HG02678 (cell line): ENCODE measurements around the gene FBN2.

Experiments used
- ATAC-seq: cut with Tn5 transposase; IDR thresholded peaks from one replicate; pipeline ENCODE4 v1.9.1; 2021; ENCODE audit warnings: mild to moderate bottlenecking, moderate library complexity; ENCODE audit not compliant: unreplicated experiment

Gene FBN2

GRCh38 chr5:128376577-128376976, 161.5 kb downstream of the FBN2 start:
- ATAC-seq: no peak

DNA sequence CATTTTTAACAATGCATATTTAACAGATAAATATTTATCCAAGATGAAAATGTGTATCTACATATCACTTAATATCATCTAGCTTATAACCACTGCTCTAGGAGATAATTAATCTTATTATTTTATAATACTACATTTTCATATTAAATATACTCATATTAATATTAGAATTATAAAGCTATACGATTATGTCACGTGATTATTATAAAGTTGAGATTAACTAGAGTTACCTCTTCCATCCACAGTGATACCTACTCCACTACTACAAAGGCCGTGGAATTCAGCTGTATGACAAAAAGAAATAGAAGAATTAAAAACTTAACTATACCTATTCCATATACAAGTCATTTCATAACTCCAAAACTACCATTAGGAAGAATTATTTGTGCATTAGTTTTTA, 171.9 kb downstream of the FBN2 start:
- no peak for ATAC-seq

GRCh38 chr5:128362370-128362769, 175.7 kb downstream of the FBN2 start:
- ATAC-seq: no peak

DNA sequence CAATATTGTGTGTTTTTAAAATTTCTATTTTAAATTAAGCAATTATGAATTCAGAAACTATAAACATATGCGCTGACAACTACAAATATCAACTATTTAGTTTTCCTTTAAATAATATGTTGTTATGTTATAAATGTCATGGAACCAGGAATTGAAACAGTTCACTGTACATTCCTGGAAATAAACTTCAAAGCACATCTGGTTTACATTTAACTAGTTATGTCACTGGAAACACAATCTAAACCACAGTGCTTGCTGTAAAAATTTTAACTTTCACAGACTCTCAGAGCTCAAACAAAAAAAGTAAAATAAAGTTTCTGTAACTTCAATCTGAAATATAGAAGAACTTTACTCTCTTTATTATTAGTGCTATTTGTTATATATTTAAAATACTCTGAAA, 179.2 kb downstream of the FBN2 start:
- ATAC-seq: no peak

- ATAC-seq: no peak
Measured at GRCh38 chr5:128357226-128357625, 180.8 kb downstream of the FBN2 start.

GRCh38 chr5:128355961-128356360, 182.1 kb downstream of the FBN2 start:
- ATAC-seq: no peak

GRCh38 chr5:128353441-128354107, 184.5 kb downstream of the FBN2 start:
- ATAC-seq: no peak

- ATAC-seq: no peak
Measured at GRCh38 chr5:128350705-128351104, 187.3 kb downstream of the FBN2 start.

- ATAC-seq: no peak
Measured at GRCh38 chr5:128349044-128349858, 188.8 kb downstream of the FBN2 start.

GRCh38 chr5:128346038-128346437, 192.0 kb downstream of the FBN2 start:
- ATAC-seq: no peak

GRCh38 chr5:128345247-128345646, 192.8 kb downstream of the FBN2 start:
- no peak for ATAC-seq

GRCh38 chr5:128343168-128343567, 194.9 kb downstream of the FBN2 start:
- ATAC-seq: no peak

GRCh38 chr5:128341056-128341455, 197.0 kb downstream of the FBN2 start:
- no peak for ATAC-seq

DNA sequence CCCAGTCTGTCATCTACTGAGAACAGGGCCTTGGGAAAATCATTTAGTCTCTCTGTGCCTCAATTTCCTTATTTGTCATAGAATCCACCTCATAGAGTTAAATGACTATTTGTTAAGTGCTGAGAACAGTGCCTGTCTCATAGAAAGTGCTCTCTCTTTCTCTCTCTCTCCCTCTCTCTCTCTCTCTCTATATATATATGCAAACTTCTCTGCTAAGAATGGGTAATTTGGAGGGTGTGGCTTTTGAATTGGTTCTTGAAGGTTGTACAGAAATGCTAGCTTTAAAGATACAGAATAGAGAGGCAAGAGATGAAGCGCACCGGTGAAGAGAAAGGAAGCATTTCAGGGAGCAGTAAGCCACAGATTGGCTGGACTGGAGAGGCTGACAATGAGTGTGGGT, 197.4 kb downstream of the FBN2 start:
- ATAC-seq: no peak

- no peak for ATAC-seq
Measured at GRCh38 chr5:128339585-128339984, 198.5 kb downstream of the FBN2 start.

GRCh38 chr5:128338649-128339048, 199.4 kb downstream of the FBN2 start:
- no peak for ATAC-seq

GRCh38 chr5:128335339-128335738, 202.7 kb downstream of the FBN2 start:
- no peak for ATAC-seq

GRCh38 chr5:128334010-128334716, 203.9 kb downstream of the FBN2 start:
- no peak for ATAC-seq

GRCh38 chr5:128331261-128331660, 206.8 kb downstream of the FBN2 start:
- ATAC-seq: no peak

DNA sequence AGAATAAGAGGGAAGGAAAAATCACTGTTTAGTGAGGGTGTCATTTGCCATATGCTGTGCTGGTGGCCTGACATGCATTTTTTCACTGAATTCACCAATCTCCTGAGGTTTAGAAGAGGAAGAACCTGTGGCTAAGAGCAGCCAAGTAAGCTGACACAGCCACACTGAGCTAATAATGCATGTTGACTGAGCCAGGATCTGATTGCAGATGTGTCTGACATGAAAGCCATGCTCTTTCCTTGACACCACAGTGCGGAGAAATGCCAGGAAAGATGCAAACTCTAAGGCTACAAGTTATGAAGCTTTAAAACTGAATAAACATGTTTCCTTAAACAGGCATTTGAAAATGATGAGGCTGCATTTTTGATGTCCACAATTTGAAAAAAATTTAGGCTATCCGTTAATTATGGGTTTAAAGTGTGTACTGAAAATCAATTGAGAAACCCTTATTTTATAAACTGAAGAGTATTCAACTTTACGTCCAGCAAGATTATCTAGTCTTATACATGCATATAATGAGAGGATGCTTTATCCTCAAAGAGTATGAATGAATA, 208.6 kb downstream of the FBN2 start:
- ATAC-seq: no peak

- ATAC-seq: no peak
Measured at GRCh38 chr5:128328446-128328845, 209.6 kb downstream of the FBN2 start.

DNA sequence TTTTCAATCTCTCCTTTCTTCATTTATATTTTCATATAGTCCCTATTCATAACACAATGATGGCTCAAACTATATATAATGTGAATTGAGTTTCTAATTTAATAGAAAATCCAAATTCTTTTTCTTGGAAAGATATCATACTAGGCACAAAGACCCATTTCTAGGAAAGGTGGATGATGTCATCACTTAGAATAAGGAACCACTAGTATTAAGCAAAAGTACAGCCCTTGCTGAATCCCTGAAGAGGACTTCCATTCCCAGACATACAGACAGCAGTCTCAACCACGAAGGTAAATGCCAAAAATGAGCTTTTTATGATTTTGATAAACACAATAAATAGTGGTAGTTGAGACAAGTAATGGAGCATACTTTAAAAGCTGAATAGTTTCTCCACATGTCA, 210.0 kb downstream of the FBN2 start:
- ATAC-seq: no peak
